AG09319 (cell line): Measurements from ENCODE around the gene LMO2.
"Not testable (repeated sequence)": the region's sequence is repeated elsewhere in the genome, so short reads cannot be mapped to it uniquely, and the experiment has no call there.

Source experiments
- DNase-seq: peaks from one replicate; pipeline ENCODE4 v3.0.0-alpha.2; 2010; ENCODE audit warnings: low read depth; ENCODE audit errors: extremely low read depth
- CTCF ChIP-seq: IDR thresholded peaks from 2 replicates; pipeline ENCODE4 v1.5.1; 2011; ENCODE audit warnings: low read depth, mild to moderate bottlenecking, inconsistent platforms, low read length, moderate library complexity

LMO2 gene

GRCh38 chr11:33843018-33843417, 48.9 kb downstream of the LMO2 start:
- DNase-seq, result no peak
- TF ChIP-seq CTCF, result no peak

- TF ChIP-seq CTCF, result no peak
- no peak for DNase-seq
These were observed 49.5 kb downstream of the LMO2 start for GRCh38 chr11:33842236-33842915.

GRCh38 chr11:33838234-33838633, 53.6 kb downstream of the LMO2 start:
- DNase-seq, result not testable (repeated sequence)

- not testable (repeated sequence) for DNase-seq
These were observed 54.5 kb downstream of the LMO2 start for GRCh38 chr11:33837334-33837733.

- peak; percentile 24 for TF ChIP-seq CTCF
- peak; percentile 14 for DNase-seq
These were observed 56.6 kb downstream of the LMO2 start for GRCh38 chr11:33835143-33835878.

- DNase-seq, result no peak
- no peak for TF ChIP-seq CTCF
These were observed 59.2 kb downstream of the LMO2 start for GRCh38 chr11:33832676-33833075.

- TF ChIP-seq CTCF, result no peak
- DNase-seq, result no peak
These were observed 60.8 kb downstream of the LMO2 start for GRCh38 chr11:33830903-33831648.

- peak; percentile 88 for TF ChIP-seq CTCF
- DNase-seq, result peak; percentile 49
These were observed 62.3 kb downstream of the LMO2 start for GRCh38 chr11:33829430-33830141.
